Neural crest cell (in vitro differentiated cells): ENCODE data around the gene CIZ1. TPM values are rescaled to one million over a fixed set of nuclear protein-coding genes. Genes with fewer than 3 reads are reported as not detected.

ENCODE experiments used
- DNase-seq: peaks from one replicate; pipeline ENCODE4 v3.0.0; 2021; ENCODE audit warnings: low read depth, mixed read lengths, low spot score
- H3K27ac Mint-ChIP-seq: one replicate; pipeline ENCODE4 v1.8.0; 2021; ENCODE audit warnings: mild to moderate bottlenecking, mixed read lengths; ENCODE audit not compliant: unreplicated experiment
- H3K27me3 Mint-ChIP-seq: 2 replicates; pipeline ENCODE4 v1.8.0; 2021; ENCODE audit warnings: low read depth, mild to moderate bottlenecking, mixed read lengths
- H3K36me3 Mint-ChIP-seq: 2 replicates; pipeline ENCODE4 v1.8.0; 2021; ENCODE audit warnings: low read depth, mild to moderate bottlenecking, mixed read lengths
- H3K4me1 Mint-ChIP-seq: 2 replicates; pipeline ENCODE4 v1.8.0; 2021; ENCODE audit warnings: mixed read lengths
- H3K4me3 Mint-ChIP-seq: one replicate; pipeline ENCODE4 v1.8.0; 2021; ENCODE audit warnings: mild to moderate bottlenecking, mixed read lengths
- H3K9me3 Mint-ChIP-seq: 2 replicates; pipeline ENCODE4 v1.8.0; 2021; ENCODE audit warnings: mixed read lengths
- CTCF ChIP-seq: fragments of 200-600 bp; sonication (generic); conservative IDR thresholded peaks from 2 replicates; pipeline ENCODE4 v1.5.0; 2021; ENCODE audit warnings: antibody characterized with exemption, mild to moderate bottlenecking
- total RNA-seq: library from RNA; stranded (reverse); gene quantifications from 2 replicates; pipeline ENCODE4 v1.2.1, GENCODE V29; 2021

CIZ1 gene
- total RNA-seq, 1 donor from 2014 or later = 226 TPM

- no peak for TF ChIP-seq CTCF
- H3K27ac Mint-ChIP-seq = no peak overlapping the region
- H3K9me3 Mint-ChIP-seq = no peaks in the 10 kb centered on the region
- peak overlapping the region; percentile 64 for H3K4me3 Mint-ChIP-seq
- peaks cover 5% of the 10 kb centered on the region for H3K4me1 Mint-ChIP-seq
- peaks cover 14% of the 10 kb centered on the region for H3K36me3 Mint-ChIP-seq
- no peaks in the 10 kb centered on the region for H3K27me3 Mint-ChIP-seq
- no peak for DNase-seq
These were observed 27.0 kb downstream of the CIZ1 start for GRCh38 chr9:128164307-128164885.

GRCh38 chr9:128163523-128164306 lies 27.7 kb downstream of the CIZ1 start:
- DNase-seq = no peak
- Mint-ChIP-seq H3K27ac (no peak overlapping the region), H3K9me3 (no peaks in the 10 kb centered on the region), H3K27me3 (no peaks in the 10 kb centered on the region), H3K4me3 (peak overlapping the region; percentile 64), H3K36me3 (peaks cover 11% of the 10 kb centered on the region), H3K4me1 (peaks cover 5% of the 10 kb centered on the region)
- TF ChIP-seq CTCF = no peak

- no peak overlapping the region for H3K27ac Mint-ChIP-seq
- no peak for DNase-seq
- H3K9me3 Mint-ChIP-seq = no peaks in the 10 kb centered on the region
- TF ChIP-seq CTCF = no peak
- peak overlapping the region; percentile 76 for H3K4me3 Mint-ChIP-seq
- peaks cover 5% of the 10 kb centered on the region for H3K4me1 Mint-ChIP-seq
- H3K27me3 Mint-ChIP-seq = no peaks in the 10 kb centered on the region
- H3K36me3 Mint-ChIP-seq = peaks cover 8% of the 10 kb centered on the region
These were observed 28.3 kb downstream of the CIZ1 start for GRCh38 chr9:128163027-128163515.

GRCh38 chr9:128162215-128163026 lies 29.0 kb downstream of the CIZ1 start:
- TF ChIP-seq CTCF = no peak
- peak overlapping the region; percentile 68 for H3K27ac Mint-ChIP-seq
- no peak for DNase-seq

GRCh38 chr9:128161215-128161902 lies 30.0 kb downstream of the CIZ1 start:
- TF ChIP-seq CTCF = no peak
- H3K36me3 Mint-ChIP-seq = peaks cover 5% of the 10 kb centered on the region
- H3K27ac Mint-ChIP-seq = no peak overlapping the region
- DNase-seq = no peak
- H3K9me3 Mint-ChIP-seq = no peaks in the 10 kb centered on the region
- peak overlapping the region; percentile 90 for H3K4me3 Mint-ChIP-seq
- H3K4me1 Mint-ChIP-seq = peaks cover 5% of the 10 kb centered on the region
- H3K27me3 Mint-ChIP-seq = no peaks in the 10 kb centered on the region

More at GRCh38 chr9:128162215-128163026, 29.0 kb downstream of the CIZ1 start:
- Mint-ChIP-seq H3K36me3 (peaks cover 8% of the 10 kb centered on the region), H3K9me3 (no peaks in the 10 kb centered on the region), H3K4me3 (peak overlapping the region; percentile 76), H3K27me3 (no peaks in the 10 kb centered on the region), H3K4me1 (peaks cover 5% of the 10 kb centered on the region)
